CD4-positive, alpha-beta T cell treated with Interferon gamma for 1 hour (primary cell): ENCODE data around the gene LAMC2.
A peak's percentile ranks its signal among the peaks of the same experiment; 100 is the strongest.

Experiments
- DNase-seq: peaks from one replicate; pipeline ENCODE4 v3.0.0-alpha.2; 2020

LAMC2 gene

DNA sequence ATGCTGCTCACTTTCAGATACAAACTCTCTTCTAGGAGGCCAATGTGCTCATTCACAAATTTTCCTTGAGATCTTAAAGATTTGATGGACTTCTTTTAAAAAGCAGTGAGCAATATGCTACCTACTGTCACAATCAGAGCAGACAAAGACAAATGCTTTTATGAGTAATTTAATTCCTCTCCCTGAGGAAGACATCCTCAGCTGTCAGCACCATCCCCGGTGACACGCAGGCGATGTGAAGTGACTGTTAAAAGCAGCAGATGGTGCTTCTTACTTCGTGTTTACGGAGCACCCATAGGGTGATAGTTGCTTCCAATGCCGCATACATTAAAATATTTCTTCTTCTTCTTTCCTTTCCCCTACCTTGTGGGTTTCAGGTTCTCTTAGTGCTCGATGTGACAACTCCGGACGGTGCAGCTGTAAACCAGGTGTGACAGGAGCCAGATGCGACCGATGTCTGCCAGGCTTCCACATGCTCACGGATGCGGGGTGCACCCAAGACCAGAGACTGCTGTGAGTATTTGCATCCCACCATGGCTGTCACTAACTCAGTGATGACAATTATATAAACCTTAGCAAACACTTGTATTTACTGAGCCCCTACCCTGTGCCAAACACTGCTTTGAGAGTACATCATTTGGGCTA is 29.1 kb downstream of the LAMC2 start:
- no peak for DNase-seq

DNA sequence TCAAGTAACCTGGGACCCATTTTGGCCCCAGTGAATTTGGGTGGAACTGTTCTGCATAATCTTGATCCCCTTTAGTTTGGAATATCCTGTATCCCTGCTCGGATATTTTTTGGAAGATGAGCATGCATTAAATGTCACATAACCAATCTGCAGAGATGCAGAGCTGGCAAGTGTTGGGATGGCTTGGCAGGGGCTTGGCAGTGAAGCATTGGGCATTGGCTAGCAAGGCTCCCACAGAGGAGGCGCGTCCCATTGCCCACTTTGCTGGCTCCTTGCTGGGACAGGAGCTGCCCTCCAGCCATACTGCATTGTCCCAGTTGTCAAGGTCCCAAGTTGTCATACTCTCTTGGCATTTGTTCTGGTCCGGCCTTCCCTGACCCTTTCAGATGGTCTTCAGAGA is 29.9 kb downstream of the LAMC2 start:
- no peak for DNase-seq

DNA sequence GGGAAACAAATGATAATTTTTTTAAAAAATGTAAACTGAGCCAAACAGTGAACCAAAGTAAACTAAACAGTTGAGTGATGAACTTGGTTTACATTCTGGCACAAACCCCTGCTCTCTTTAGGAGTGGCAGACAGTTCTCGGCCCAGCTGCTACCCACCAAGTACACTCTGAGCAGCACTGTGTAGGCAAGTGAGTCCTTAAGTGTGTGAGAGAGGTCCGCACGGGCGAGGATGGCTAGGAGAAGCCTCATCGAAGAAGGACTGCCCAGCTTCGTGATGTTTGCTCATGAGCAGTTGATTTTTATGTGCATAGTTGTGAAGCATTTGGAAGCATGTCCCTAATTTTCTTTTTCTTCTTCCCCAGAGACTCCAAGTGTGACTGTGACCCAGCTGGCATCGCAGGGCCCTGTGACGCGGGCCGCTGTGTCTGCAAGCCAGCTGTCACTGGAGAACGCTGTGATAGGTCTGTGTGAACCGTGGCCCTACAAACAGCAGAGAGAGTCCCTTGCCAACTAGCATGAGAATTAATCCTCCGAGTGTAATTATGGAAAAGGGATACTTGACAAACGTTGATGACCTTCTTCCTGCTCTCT is 32.1 kb downstream of the LAMC2 start:
- DNase-seq: no peak

DNA sequence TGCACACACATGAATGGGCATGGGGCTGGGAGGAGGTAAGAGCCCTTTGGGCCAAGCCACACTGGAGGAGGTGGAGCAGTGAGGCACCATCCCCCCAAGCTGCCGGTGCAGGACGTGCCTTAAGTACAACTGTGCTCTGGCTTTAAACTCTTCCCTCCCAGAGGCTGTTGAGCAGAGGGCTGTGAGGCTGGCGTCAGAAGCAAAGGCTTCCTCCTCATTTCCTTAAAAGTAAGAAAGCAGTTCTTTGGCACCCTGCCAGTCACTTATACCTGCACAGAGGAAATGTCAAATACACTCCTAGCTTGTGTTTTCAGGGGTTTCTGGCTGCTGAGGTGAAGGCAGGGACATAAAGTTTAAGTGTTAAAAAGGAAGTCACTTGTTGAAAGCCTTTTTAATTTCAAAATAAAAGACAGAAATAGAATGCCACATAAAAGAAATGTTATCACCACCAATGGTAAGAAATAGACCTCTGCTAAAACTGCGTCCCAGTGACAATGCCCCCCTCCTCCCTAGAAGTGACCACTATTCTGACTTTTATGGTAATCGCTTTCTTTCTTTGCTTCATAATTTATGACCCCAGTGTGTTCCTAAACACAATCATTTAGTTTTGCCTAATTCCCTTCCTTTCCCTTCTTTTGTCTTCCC is 33.0 kb downstream of the LAMC2 start:
- peak; percentile 33 for DNase-seq

DNA sequence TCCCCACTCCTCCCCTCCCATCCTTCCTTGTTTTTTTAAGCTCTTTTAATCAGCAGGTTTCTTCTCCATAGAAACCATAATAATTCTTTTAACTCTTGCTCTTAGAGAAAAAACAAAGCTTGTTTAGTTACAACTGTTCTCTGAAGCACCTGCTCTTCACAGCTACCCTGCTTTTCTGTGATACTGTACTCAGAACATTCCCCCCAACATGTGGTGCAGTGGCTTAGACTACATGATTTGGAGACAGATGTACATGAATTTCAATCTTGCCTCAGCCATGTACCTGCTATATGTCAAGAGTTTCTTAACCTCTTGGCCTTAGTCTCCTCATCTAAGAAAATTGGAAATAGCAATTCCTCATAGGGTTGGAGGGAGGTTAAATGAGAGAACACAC is 33.5 kb downstream of the LAMC2 start:
- no peak for DNase-seq

DNA sequence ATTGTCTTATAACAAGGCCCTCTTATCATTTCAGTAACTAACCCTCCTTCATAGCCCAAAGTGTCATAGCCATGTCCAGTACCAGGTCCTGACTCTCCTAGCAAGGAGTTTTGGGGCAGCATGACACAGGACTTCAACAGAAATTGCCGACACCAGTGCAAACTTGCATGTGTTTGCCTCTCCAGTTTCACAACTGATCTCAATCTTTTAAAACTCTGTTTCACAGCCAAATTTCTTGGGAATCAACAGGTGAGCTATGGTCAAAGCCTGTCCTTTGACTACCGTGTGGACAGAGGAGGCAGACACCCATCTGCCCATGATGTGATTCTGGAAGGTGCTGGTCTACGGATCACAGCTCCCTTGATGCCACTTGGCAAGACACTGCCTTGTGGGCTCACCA is 36.8 kb downstream of the LAMC2 start:
- no peak for DNase-seq

DNA sequence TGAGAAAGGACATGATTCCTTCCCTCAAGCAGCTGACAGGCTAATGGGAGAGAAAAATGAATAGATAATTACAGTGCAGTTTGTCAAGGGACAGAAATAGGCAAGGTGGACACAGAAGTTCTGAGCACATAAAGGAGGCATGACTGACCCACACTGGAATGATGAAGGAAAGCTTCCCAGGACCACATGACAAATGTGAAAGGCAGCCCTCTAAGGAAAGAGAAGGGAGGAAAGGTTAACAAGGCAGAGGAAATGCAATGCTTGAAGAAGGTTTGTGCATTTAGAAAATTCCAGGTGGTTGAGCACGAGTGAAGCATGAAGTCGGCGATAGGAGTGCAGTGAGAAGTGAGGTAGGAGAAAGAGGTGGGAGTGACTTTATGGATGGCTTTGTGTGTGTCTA is 37.4 kb downstream of the LAMC2 start:
- no peak for DNase-seq

DNA sequence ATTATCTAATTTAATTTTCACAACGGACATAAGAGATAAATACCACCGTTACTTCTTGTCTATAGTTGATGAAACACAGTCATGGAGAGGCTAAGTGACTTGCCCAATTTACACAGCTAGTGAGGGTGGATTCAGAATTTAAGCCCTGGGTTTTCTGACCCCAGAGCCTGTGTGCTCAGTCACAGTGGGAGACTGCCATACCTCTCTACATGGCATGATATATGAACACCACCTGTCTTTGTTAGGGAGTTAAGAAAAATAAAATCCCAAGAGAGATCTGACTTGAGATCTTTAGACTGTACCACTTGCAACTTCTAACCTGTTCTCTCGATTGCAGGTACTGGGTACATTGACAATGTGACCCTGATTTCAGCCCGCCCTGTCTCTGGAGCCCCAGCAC is 40.3 kb downstream of the LAMC2 start:
- DNase-seq: no peak

DNA sequence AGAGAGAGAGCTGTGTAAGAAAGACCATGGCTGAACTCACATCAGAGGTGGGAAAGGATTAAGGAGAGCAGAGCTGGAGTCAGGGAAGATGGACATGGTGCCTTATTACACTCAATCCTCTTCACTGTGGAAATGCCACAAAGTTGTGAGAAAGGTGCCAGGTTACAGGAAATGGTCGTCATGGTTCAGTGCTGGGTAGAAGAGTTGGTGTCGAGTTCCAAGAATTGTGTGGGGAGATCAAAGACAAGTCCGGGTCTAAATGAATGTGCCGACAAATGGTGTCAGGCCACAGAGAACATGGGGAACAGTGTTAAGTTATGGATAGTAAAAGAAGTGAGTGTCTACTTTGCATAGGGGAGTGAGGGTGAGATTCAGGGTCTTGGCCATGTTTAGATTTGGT is 40.9 kb downstream of the LAMC2 start:
- no peak for DNase-seq

DNA sequence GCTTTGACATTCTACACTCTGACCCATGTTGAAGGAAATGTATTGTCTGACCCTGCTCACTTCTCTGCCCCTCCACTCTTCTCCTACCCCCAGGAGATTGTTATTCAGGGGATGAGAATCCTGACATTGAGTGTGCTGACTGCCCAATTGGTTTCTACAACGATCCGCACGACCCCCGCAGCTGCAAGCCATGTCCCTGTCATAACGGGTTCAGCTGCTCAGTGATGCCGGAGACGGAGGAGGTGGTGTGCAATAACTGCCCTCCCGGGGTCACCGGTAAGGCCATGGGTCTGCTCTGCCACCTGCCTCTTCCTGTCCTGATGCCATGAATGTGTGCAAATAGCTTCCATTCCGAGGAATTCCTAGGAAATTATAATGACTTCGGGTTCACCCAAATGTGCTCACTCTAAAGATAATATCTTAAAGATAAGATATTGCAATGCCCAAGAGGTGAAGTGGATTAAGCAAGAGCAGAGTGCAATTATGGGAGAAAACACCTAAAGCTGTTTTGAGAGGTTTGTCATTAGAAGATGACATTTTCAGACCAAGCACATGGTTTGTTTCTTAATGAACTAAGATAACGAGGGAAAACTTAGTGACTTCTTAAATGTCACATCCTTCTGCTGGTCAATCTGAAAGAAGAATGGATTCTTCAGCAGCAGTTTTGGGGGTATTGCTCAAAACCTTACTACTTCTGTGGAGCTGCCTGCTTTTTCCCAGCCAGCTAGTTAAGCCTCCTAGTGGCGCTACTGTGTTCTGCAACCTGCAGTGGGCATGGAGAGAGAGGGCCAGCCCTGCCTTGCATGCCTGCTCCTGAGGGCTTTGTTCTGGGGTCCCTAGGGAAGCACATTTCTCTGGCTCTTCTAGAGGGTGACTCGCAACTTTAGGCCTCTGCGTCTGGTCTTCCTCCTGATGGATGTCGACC is 41.6 kb downstream of the LAMC2 start:
- peak; percentile 3 for DNase-seq

DNA sequence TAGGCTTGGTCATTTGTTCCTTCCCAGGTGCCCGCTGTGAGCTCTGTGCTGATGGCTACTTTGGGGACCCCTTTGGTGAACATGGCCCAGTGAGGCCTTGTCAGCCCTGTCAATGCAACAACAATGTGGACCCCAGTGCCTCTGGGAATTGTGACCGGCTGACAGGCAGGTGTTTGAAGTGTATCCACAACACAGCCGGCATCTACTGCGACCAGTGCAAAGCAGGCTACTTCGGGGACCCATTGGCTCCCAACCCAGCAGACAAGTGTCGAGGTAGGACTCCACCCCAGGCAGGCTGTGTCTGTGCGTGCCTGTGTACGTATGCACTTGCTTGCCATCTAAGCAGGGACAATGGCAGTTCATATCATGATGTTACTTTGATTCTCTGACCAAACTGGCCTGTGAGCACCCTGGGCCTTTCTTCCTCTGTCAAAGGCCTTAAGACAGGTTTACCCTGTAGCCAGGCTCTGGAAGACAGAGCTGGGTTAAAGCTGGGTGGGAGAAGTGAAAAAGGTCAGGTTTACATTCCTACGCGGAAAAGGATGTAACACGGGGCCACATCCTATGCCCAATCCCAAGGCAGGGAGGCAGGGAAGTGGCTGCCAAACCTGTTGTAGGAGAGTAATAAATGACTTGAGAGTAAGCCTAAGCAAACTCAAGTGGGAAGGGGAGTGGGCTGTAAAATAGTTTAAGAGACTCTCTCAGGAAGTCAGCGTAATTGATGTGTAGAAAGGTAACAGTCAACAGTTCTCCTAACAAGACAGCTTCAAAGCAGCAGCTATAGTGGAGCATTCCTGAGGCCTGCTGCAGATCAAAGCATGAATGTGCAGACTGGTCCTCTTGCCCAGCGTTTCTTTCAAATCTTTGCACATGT is 42.5 kb downstream of the LAMC2 start:
- DNase-seq: no peak

DNA sequence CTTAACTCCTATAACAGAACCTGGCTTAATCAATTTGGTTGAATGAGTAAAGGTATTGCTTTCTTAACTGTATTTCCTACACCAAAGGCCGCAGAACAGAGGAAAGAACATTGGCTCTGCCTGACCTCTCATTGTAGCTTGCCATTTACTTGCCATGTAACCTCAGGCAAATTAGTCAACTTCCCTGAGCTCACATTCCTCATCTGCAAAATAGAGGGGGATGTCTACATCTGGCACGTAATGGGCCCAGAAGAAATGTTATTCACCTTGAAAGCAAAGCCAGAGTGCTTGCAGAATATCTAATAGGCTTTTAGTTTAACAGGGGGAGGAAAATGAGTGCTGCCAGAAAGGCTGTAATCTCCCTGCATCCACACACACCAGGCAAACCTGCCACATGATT is 44.3 kb downstream of the LAMC2 start:
- no peak for DNase-seq

DNA sequence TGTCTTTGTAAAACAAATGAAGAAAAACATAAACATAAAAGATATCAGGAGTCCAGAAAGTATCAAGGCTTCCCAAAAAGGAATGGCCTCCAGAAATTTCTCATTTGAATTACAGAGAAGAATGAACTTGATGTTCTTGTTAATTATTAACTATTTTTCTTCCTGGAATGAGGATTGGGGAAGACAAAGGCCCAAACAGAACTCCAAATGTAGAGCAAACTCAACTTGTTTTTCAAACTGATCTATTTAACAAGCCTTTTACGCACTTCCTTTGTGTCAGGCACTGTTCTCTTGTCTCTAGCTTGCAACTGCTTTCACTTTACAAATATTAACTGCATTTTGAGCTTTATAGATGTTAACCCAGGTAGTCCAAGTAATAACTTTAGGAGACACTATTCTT is 45.5 kb downstream of the LAMC2 start:
- DNase-seq: no peak

DNA sequence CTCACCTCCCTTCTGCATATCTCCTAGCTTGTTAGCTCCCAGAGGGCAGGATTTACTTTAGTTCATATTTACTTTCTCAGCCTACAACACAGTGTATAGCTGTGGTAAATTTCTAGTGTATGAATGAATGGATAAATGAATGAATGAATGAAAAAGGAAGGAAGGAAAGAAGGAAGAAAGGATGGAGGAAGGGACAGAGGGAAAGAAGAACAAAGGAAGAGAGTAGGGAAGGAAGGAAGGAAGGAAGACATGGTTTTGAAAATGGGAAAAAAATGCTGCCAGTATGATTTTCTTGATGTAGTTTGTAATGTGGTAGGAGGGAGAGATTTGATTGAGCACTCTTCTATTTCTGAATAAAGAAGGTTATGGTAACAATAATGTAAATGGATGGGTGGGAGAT is 47.0 kb downstream of the LAMC2 start:
- DNase-seq: no peak

DNA sequence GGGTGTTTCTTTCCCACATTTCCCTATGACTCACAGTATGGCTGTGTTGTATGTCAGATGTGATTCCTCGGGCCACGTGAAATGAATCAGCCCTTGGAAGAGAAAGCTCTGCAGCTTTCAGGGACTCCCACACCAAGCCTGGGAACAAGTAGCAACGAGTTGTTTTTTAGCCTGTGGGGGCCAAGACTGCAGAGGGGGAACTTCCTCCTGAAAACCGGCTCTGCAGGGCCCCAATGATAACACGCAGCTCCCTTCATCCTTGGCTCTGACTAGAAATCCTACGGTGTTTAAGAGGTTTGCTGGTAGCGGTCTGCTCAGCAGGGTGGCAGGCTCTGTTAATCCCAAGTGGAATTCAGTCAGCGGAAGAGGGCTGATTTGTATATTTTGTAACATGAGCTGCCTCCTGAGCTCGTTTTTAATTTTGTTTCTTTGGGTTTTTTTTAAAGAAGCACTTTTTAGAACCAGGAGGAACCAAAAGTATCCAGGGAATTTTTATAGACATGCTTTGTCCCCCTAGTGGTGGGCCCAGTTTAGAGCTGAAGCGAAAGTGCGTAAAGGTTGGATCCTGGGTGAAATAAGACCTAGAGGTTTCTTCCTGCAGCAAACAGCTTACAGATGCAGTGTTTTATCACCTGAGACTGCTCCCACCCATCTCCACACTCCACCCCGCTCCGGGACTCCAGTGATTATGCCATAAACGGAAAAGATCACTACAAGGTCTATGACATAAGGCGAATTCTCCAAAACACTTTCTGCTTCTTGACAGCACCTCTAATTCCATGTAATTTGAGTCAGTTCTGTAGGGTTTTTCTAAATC is 48.8 kb downstream of the LAMC2 start:
- no peak for DNase-seq

DNA sequence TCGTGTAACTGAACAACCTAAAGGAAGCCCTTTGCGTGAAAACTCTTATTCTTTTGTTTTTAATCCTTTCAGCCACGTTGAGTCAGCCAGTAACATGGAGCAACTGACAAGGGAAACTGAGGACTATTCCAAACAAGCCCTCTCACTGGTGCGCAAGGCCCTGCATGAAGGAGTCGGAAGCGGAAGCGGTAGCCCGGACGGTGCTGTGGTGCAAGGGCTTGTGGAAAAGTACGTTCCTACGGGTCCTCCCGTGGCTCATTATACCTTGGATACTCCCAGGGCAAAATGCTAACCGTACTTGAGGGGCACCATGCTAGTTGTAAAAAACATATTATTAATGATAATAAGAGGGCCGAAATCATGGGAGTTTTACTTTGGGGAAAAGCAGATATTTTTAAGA is 49.4 kb downstream of the LAMC2 start:
- no peak for DNase-seq

DNA sequence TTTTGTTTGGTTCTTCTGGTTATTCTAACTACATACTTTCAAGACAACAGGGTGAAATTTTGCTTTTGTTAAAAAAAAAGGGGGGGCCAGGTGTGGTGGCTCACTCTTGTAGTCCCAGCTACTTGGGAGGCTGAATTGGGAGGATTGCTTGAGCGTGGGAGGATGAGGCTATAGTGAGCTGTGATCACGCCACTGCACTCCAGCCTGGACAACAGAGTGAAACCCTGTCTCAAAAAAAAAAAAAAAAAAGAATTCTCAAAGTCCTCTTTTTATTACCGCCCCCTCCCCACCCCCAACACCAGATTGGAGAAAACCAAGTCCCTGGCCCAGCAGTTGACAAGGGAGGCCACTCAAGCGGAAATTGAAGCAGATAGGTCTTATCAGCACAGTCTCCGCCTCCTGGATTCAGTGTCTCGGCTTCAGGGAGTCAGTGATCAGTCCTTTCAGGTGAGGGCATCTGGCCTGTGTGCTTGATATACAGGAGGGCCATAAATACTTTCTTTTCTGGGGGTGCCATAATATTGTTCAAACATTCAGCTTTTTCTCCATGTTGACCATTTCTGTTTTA is 50.2 kb downstream of the LAMC2 start:
- DNase-seq: no peak

DNA sequence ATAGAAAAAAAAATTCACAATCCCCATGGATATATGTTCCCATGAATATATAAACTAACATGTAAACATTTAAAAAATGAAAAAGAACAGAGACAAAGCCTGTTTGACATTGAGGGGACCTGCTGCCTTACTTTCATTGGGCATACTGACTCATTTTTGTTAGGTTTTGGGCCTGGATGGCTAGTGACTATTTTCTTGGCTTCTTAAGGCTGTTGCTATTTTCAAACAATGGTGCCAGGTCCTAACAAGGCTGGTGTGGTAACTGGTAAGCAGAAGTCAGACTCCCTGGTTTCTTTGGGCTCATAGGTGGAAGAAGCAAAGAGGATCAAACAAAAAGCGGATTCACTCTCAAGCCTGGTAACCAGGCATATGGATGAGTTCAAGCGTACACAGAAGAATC is 51.0 kb downstream of the LAMC2 start:
- no peak for DNase-seq

DNA sequence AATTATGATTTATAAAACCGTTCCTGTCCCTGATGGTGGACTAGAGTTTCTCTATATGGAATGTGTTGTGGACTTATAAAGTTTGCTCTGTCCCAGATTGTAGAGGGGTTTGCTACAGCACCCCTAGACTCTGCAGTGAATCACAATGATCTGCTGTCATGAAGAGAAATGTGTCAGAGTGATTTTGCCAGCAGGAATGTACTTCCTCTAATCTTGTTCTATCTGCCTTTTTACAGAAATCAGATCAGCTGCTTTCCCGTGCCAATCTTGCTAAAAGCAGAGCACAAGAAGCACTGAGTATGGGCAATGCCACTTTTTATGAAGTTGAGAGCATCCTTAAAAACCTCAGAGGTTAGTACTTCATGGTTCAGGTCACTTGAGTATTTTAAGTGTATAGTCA is 52.0 kb downstream of the LAMC2 start:
- no peak for DNase-seq

DNA sequence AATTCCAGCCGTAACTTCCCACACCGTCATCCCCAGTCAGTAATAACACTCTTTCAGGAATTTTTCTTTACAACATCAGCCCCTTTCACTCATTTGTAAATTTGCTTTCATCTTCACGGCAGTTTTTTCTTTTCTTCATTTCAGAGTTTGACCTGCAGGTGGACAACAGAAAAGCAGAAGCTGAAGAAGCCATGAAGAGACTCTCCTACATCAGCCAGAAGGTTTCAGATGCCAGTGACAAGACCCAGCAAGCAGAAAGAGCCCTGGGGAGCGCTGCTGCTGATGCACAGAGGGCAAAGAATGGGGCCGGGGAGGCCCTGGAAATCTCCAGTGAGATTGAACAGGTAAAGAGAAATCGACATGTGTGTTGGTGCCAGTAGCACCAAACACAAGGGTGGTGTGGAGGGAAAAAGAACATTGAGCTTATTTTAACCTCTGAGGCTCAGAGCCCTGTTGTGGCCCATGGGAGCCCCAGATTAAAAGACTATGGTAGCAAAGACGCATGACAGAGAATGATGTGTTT is 53.2 kb downstream of the LAMC2 start:
- DNase-seq: no peak
